ENCODE results near the gene ANGEL1.

DNA sequence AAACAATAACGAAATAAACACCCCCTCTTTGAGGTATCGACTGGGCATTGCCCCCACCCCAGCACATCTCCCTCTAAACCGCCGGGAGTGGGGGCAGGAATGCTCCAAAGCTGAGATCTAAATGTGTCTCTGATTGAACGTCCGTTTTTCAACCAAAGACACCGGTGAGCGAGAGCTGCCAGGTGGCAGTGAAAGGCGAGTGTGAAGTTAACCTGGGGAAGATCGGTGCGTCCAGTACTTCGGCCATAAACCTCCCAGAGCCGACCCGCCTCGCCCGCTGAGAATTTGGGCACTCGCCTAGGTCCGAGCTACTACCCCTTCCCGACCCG is 625 bp downstream of the ANGEL1 start:
- TF ChIP-seq EZH2 (IDR thresholded peaks at IDR 0.05; ENCODE audit: borderline replicate concordance, low read length), result no peak
- TF ChIP-seq, protein P1, sequence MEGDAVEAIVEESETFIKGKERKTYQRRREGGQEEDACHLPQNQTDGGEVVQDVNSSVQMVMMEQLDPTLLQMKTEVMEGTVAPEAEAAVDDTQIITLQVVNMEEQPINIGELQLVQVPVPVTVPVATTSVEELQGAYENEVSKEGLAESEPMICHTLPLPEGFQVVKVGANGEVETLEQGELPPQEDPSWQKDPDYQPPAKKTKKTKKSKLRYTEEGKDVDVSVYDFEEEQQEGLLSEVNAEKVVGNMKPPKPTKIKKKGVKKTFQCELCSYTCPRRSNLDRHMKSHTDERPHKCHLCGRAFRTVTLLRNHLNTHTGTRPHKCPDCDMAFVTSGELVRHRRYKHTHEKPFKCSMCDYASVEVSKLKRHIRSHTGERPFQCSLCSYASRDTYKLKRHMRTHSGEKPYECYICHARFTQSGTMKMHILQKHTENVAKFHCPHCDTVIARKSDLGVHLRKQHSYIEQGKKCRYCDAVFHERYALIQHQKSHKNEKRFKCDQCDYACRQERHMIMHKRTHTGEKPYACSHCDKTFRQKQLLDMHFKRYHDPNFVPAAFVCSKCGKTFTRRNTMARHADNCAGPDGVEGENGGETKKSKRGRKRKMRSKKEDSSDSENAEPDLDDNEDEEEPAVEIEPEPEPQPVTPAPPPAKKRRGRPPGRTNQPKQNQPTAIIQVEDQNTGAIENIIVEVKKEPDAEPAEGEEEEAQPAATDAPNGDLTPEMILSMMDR (IDR thresholded peaks at IDR 0.05; ENCODE audit: low read length), result no peak

All from OCI-LY1 (cell line).